H1 (cell line): ENCODE data around the gene SIRT6. TPM values are rescaled to one million over a fixed set of nuclear protein-coding genes. Genes with fewer than 3 reads are reported as not detected.
"Not testable (repeated sequence)": the region's sequence is repeated elsewhere in the genome, so short reads cannot be mapped to it uniquely, and the experiment has no call there.

Experiments used
- CTCF ChIA-PET: fragments of 300-600 bp; sonication (Branson Sonifier 250); formaldehyde crosslinking; loops from one replicate; lab custom pipeline; 2021; ENCODE audit not compliant: partially characterized antibody; lab: Charles Lee
- POLR2A ChIA-PET: fragments of 300-600 bp; sonication (Branson Sonifier 250); formaldehyde crosslinking; loops from one replicate; lab custom pipeline; 2021; ENCODE audit warnings: inconsistent platforms; ENCODE audit not compliant: partially characterized antibody; lab: Charles Lee
- DNase-seq, 2 experiments: peaks; one replicate each; pipeline versions ENCODE4 v3.0.0 to v3.0.0-alpha.2; 2010 to 2022; ENCODE audit warnings: low spot score in 2 of 2, low read depth in 1 of 2, mixed read lengths in 1 of 2
- FAIRE-seq: peaks from 2 replicates; lab custom pipeline; 2011; peaks lifted over from hg19 to GRCh38; lab: Jason Lieb, UNC
- H2AFZ ChIP-seq: 2 replicates; pipeline ENCODE4 v1.8.1; 2012; ENCODE audit warnings: low read length, inconsistent platforms
- H2AK5ac ChIP-seq: 2 replicates; pipeline ENCODE4 v1.6.1; 2013; ENCODE audit warnings: low read depth, low read length
- H2BK120ac ChIP-seq: replicated peaks from 2 replicates; pipeline ENCODE3; 2013; ENCODE audit warnings: low read depth, low read length, inconsistent platforms
- H2BK12ac ChIP-seq: 2 replicates; pipeline ENCODE4 v1.6.1; 2013; ENCODE audit warnings: low read depth, low read length
- H2BK15ac ChIP-seq: 2 replicates; pipeline ENCODE4 v1.6.1; 2013; ENCODE audit warnings: low read length
- H2BK20ac ChIP-seq: 2 replicates; pipeline ENCODE4 v1.6.1; 2013; ENCODE audit warnings: low read length
- H2BK5ac ChIP-seq: 2 replicates; pipeline ENCODE4 v1.6.1; 2013; ENCODE audit warnings: low read depth, low read length
- H3K14ac ChIP-seq: 2 replicates; pipeline ENCODE4 v1.6.1; 2013; ENCODE audit warnings: inconsistent platforms; ENCODE audit not compliant: insufficient read length
- H3K18ac ChIP-seq: 2 replicates; pipeline ENCODE4 v1.6.1; 2013; ENCODE audit warnings: low read length; ENCODE audit errors: extremely low read depth
- H3K23ac ChIP-seq: 2 replicates; pipeline ENCODE4 v1.6.1; 2013; ENCODE audit warnings: inconsistent platforms; ENCODE audit not compliant: insufficient read length
- H3K23me2 ChIP-seq: 2 replicates; pipeline ENCODE4 v1.6.1; 2013; ENCODE audit warnings: low read depth, low read length
- H3K27ac ChIP-seq: 2 replicates; pipeline ENCODE4 v1.6.1; 2011; ENCODE audit warnings: low read depth, low read length, inconsistent platforms
- H3K27me3 ChIP-seq, 4 experiments: replicated peaks in 1 of 4; 1 replicate in 1 of 4; 2 replicates in 3 of 4; pipeline versions ENCODE4 v1.6.1 to v1.8.1; 2011 to 2013; ENCODE audit warnings: low read length in 3 of 4, mild to moderate bottlenecking in 3 of 4, inconsistent platforms in 2 of 4, mixed read lengths in 2 of 4, moderate library complexity in 1 of 4; ENCODE audit not compliant: control insufficient read depth in 3 of 4, insufficient read depth in 3 of 4; ENCODE audit errors: extremely low read depth in 1 of 4
- H3K36me3 ChIP-seq, 4 experiments: 2 replicates each; pipeline versions ENCODE4 v1.6.1 to v1.8.1; 2011 to 2013; ENCODE audit warnings: mild to moderate bottlenecking in 4 of 4, low read length in 3 of 4, moderate library complexity in 2 of 4, control low read depth in 1 of 4, inconsistent platforms in 1 of 4; ENCODE audit not compliant: insufficient read depth in 4 of 4, control insufficient read depth in 2 of 4
- H3K4ac ChIP-seq: replicated peaks from 2 replicates; pipeline ENCODE3; 2013; ENCODE audit warnings: low read length, low read depth, mixed read lengths, inconsistent platforms; ENCODE audit not compliant: insufficient read length
- H3K4me1 ChIP-seq, 4 experiments: replicated peaks in 1 of 4; 1 replicate in 1 of 4; 2 replicates in 3 of 4; pipeline versions ENCODE4 v1.6.1 to v1.8.1; 2011 to 2013; ENCODE audit warnings: low read length in 3 of 4, inconsistent platforms in 2 of 4, mixed read lengths in 1 of 4; ENCODE audit not compliant: insufficient read depth in 4 of 4, control insufficient read depth in 3 of 4
- H3K4me2 ChIP-seq, 2 experiments: 2 replicates each; pipeline versions ENCODE4 v1.6.1 to v1.8.1; 2011 to 2013; ENCODE audit warnings: low read depth in 2 of 2, low read length in 2 of 2, control low read depth in 1 of 2, inconsistent platforms in 1 of 2, mild to moderate bottlenecking in 1 of 2; ENCODE audit not compliant: insufficient read depth in 1 of 2
- H3K4me3 ChIP-seq, 4 experiments: fragments of 200-600, 300-600 bp in 1 of 4; sonication (generic), shearing (Covaris generic), sonication (Bioruptor Twin) in 1 of 4; 2 replicates each; pipeline versions ENCODE4 v1.5.1 to v1.8.1; 2011 to 2016; ENCODE audit warnings: low read length in 4 of 4, low read depth in 3 of 4, control low read depth in 2 of 4, inconsistent platforms in 2 of 4, mild to moderate bottlenecking in 2 of 4, mixed read lengths in 1 of 4, moderate library complexity in 1 of 4; ENCODE audit not compliant: insufficient read depth in 2 of 4; ENCODE audit errors: extremely low read depth in 1 of 4
- H3K56ac ChIP-seq: replicated peaks from 2 replicates; pipeline ENCODE3; 2013; ENCODE audit warnings: low read depth, mild to moderate bottlenecking, mixed read lengths, low read length, inconsistent platforms; ENCODE audit not compliant: insufficient read length
- H3K79me1 ChIP-seq: 2 replicates; pipeline ENCODE4 v1.6.1; 2013; ENCODE audit warnings: low read depth, low read length, control low read depth
- H3K79me2 ChIP-seq, 2 experiments: 2 replicates each; pipeline versions ENCODE4 v1.6.1 to v1.8.1; 2012 to 2013; ENCODE audit warnings: low read length in 2 of 2, mild to moderate bottlenecking in 2 of 2, inconsistent platforms in 1 of 2; ENCODE audit not compliant: insufficient read depth in 2 of 2, control insufficient read depth in 1 of 2
- H3K9ac ChIP-seq, 4 experiments: replicated peaks in 1 of 4; 1 replicate in 1 of 4; 2 replicates in 3 of 4; pipeline versions ENCODE4 v1.6.1 to v1.8.1; 2011 to 2013; ENCODE audit warnings: low read depth in 3 of 4, low read length in 3 of 4, control low read depth in 2 of 4, mild to moderate bottlenecking in 2 of 4, moderate library complexity in 2 of 4, inconsistent platforms in 1 of 4; ENCODE audit errors: extremely low read depth in 1 of 4
- H3K9me3 ChIP-seq, 2 experiments: 2 replicates each; pipeline versions ENCODE4 v1.6.1 to v1.8.1; 2012 to 2013; ENCODE audit warnings: mild to moderate bottlenecking in 2 of 2, moderate library complexity in 2 of 2, control low read depth in 1 of 2, inconsistent platforms in 1 of 2, low read depth in 1 of 2, low read length in 1 of 2, mixed read lengths in 1 of 2; ENCODE audit not compliant: insufficient read depth in 2 of 2
- H4K20me1 ChIP-seq, 2 experiments: replicated peaks in 1 of 2; 2 replicates each; pipeline versions ENCODE3 to v1.8.1; 2011 to 2013; ENCODE audit warnings: inconsistent platforms in 2 of 2, low read length in 2 of 2, mild to moderate bottlenecking in 1 of 2; ENCODE audit not compliant: insufficient read depth in 2 of 2, control insufficient read depth in 1 of 2
- H4K5ac ChIP-seq: 2 replicates; pipeline ENCODE4 v1.6.1; 2013; ENCODE audit warnings: low read length, low read depth, mixed read lengths, inconsistent platforms; ENCODE audit not compliant: insufficient read length
- H4K8ac ChIP-seq: 2 replicates; pipeline ENCODE4 v1.8.0; 2013; ENCODE audit warnings: mild to moderate bottlenecking, moderate library complexity, low read length, inconsistent platforms; ENCODE audit not compliant: insufficient read depth; ENCODE audit errors: extremely low read depth
- H4K91ac ChIP-seq: replicated peaks from 2 replicates; pipeline ENCODE3; 2013; ENCODE audit warnings: low read length, mixed read lengths, inconsistent platforms; ENCODE audit not compliant: insufficient read length
- WGBS, 2 experiments: shearing (Covaris generic) in 1 of 2; methylation state at CpG; one replicate each; pipeline versions ENCODE4 v1.1.6 to v1.1.7; 2013 to 2015; ENCODE audit warnings: low lambda C conversion rate in 2 of 2, mixed read lengths in 2 of 2, inconsistent platforms in 1 of 2, low coverage in 1 of 2, missing lambda C conversion rate in 1 of 2; ENCODE audit not compliant: insufficient replicate concordance in 2 of 2, insufficient coverage in 1 of 2, insufficient read length in 1 of 2; ENCODE audit errors: extremely low coverage in 1 of 2, missing lambda C conversion rate in 1 of 2; 5-methylcytosine and 5-hydroxymethylcytosine counted together
- polyA plus RNA-seq, 7 experiments: library from polyadenylated mRNA; depleted of rRNA in 3 of 7; stranded (reverse) in 5 of 7; unstranded in 2 of 7; fragments of >200 nt in 5 of 7; fragments of 200-250 nt in 2 of 7; gene quantifications; 1 replicate in 5 of 7; 2 replicates in 1 of 7; 4 replicates in 1 of 7; pipeline versions ENCODE4 v1.2.1 to v1.2.3, GENCODE V29; 2011 to 2013; ENCODE audit warnings: missing spikeins in 2 of 7, mixed read lengths in 2 of 7
- total RNA-seq: library from RNA; stranded (reverse); fragmentation: NEBNext Ultra II Directional; extraction: Animal tissue kit (Norgen Biotek cat#: 25700); gene quantifications from 2 replicates; pipeline ENCODE4 v1.2.1, GENCODE V29; 2021

The SIRT6 gene
- total and polyA plus RNA-seq, 2 of the 8 experiments (the other 6 are each of a cell fraction or from before 2014, with no cell fraction given): 25.2 to 27.0 TPM

DNA sequence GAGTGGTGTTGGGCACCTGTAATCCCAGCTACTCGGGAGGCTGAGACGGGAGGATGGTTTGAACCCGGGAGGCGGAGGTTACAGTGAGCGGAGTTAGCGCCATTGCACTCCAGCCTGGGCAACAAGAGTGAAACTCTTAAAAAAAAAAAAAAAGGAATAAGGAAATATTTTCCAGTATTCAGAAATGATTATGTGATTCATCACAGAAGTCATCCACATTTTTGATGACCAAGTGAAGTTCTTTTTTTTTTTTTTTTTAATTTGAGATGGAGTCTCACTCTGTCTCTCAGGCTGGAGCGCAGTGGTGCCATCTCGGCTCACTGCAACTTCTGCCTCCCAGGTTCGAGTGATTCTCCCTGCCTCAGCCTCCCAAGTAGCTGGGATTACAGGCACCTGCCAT, 47.0 kb downstream of the SIRT6 start:
- H2BK15ac ChIP-seq, DNase-seq, H3K27me3 ChIP-seq, FAIRE-seq, H3K18ac ChIP-seq, H3K79me1 ChIP-seq, H4K20me1 ChIP-seq, H2BK5ac ChIP-seq, H2BK120ac ChIP-seq, H3K23me2 ChIP-seq, H3K14ac ChIP-seq, H3K4me2 ChIP-seq, H3K79me2 ChIP-seq, H4K8ac ChIP-seq, H2BK20ac ChIP-seq, POLR2A ChIA-PET, H3K4me1 ChIP-seq, H2AK5ac ChIP-seq, H3K9me3 ChIP-seq, H4K91ac ChIP-seq, H3K9ac ChIP-seq, H3K4ac ChIP-seq, H4K5ac ChIP-seq, H2BK12ac ChIP-seq, H3K27ac ChIP-seq, H3K56ac ChIP-seq, H3K23ac ChIP-seq, H3K4me3 ChIP-seq, H2AFZ ChIP-seq, H3K36me3 ChIP-seq: not testable (repeated sequence)
- CTCF ChIA-PET: interaction anchor here (0.6 to 1.5 kb wide), 3 partner anchors 12 to 232 kb away, joined by 3 to 4 read pairs (median 3); no protein-coding TSS in a partner anchor
- WGBS, 2 experiments: 94% methylated on average over 9 of the region's 9 CpGs; no CpG with 5 or more reads in 1 of the 2 experiments
